ENCODE data around the gene MYPN.
"Not testable (repeated sequence)": the region's sequence is repeated elsewhere in the genome, so short reads cannot be mapped to it uniquely, and the experiment has no call there.

The MYPN gene

GRCh38 chr10:68156373-68157185 lies 47.3 kb downstream of the MYPN start:
- no peak overlapping the region for H3K4me3 ChIP-seq (ENCODE audit: control insufficient read depth, low read depth, low read length)
- peak; percentile 83 for DNase-seq (ENCODE audit: low read depth)
- TF ChIP-seq, protein P1, sequence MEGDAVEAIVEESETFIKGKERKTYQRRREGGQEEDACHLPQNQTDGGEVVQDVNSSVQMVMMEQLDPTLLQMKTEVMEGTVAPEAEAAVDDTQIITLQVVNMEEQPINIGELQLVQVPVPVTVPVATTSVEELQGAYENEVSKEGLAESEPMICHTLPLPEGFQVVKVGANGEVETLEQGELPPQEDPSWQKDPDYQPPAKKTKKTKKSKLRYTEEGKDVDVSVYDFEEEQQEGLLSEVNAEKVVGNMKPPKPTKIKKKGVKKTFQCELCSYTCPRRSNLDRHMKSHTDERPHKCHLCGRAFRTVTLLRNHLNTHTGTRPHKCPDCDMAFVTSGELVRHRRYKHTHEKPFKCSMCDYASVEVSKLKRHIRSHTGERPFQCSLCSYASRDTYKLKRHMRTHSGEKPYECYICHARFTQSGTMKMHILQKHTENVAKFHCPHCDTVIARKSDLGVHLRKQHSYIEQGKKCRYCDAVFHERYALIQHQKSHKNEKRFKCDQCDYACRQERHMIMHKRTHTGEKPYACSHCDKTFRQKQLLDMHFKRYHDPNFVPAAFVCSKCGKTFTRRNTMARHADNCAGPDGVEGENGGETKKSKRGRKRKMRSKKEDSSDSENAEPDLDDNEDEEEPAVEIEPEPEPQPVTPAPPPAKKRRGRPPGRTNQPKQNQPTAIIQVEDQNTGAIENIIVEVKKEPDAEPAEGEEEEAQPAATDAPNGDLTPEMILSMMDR (conservative IDR thresholded peaks at IDR 0.05; ENCODE audit: control insufficient read depth, insufficient read depth, low read depth, low read length) = peak; percentile 91

GRCh38 chr10:68157522-68157921 lies 48.2 kb downstream of the MYPN start:
- DNase-seq (ENCODE audit: low read depth); H3K4me3 ChIP-seq (ENCODE audit: control insufficient read depth, low read depth, low read length): not testable (repeated sequence)

DNA sequence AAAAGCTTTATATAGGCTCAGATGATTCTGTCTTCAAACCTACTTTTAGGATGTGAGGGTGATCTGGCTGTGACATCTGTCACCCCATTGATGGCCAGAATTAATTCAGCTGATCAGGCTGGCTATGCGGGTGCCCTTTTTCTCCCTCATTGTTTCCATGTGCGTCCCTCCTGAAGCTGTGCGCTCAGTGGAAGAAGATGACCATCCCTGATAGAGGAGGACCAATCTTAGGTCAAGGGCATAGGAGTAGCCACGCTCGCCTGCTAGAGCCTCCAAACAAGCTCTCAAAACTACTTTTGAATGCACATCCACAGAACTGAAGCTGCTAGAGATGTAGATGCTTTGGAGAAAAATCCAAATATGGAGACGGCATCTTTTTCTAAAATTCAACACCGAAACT lies 48.7 kb downstream of the MYPN start:
- no peak overlapping the region for H3K4me3 ChIP-seq (ENCODE audit: control insufficient read depth, low read depth, low read length)
- DNase-seq (ENCODE audit: low read depth) = no peak
- TF ChIP-seq, protein P1 (conservative IDR thresholded peaks at IDR 0.05; ENCODE audit: control insufficient read depth, insufficient read depth, low read depth, low read length) = no peak

- no peak overlapping the region for H3K4me3 ChIP-seq (ENCODE audit: control insufficient read depth, low read depth, low read length)
- TF ChIP-seq, protein P1 (conservative IDR thresholded peaks at IDR 0.05; ENCODE audit: control insufficient read depth, insufficient read depth, low read depth, low read length) = no peak
Observed at GRCh38 chr10:68163735-68164134, 54.4 kb downstream of the MYPN start.

GRCh38 chr10:68165643-68166042 lies 56.4 kb downstream of the MYPN start:
- no peak for DNase-seq (ENCODE audit: low read depth)
- H3K4me3 ChIP-seq (ENCODE audit: control insufficient read depth, low read depth, low read length) = no peak overlapping the region
- TF ChIP-seq, protein P1 (conservative IDR thresholded peaks at IDR 0.05; ENCODE audit: control insufficient read depth, insufficient read depth, low read depth, low read length) = no peak

More at GRCh38 chr10:68163735-68164134, 54.4 kb downstream of the MYPN start:
- DNase-seq (ENCODE audit: low read depth) = no peak

GRCh38 chr10:68166871-68167585 lies 57.7 kb downstream of the MYPN start:
- peak; percentile 47 for DNase-seq (ENCODE audit: low read depth)
- TF ChIP-seq, protein P1 (conservative IDR thresholded peaks at IDR 0.05; ENCODE audit: control insufficient read depth, insufficient read depth, low read depth, low read length) = no peak

GRCh38 chr10:68167586-68168189 lies 58.4 kb downstream of the MYPN start:
- TF ChIP-seq, protein P1 (conservative IDR thresholded peaks at IDR 0.05; ENCODE audit: control insufficient read depth, insufficient read depth, low read depth, low read length) = no peak
- no peak for DNase-seq (ENCODE audit: low read depth)
- H3K4me3 ChIP-seq (ENCODE audit: control insufficient read depth, low read depth, low read length) = no peak overlapping the region

More at GRCh38 chr10:68166871-68167585, 57.7 kb downstream of the MYPN start:
- no peak overlapping the region for H3K4me3 ChIP-seq (ENCODE audit: control insufficient read depth, low read depth, low read length)
